GM10248 (cell line): ENCODE measurements around the gene OSBPL1A.

ENCODE experiments used
- CTCF ChIA-PET: fragments of 300-600 bp; sonication (Branson Sonifier 250); formaldehyde crosslinking; extraction: SDS; loops from one replicate; lab custom pipeline; 2021; ENCODE audit warnings: antibody characterized with exemption; lab: Yijun Ruan, JAX
- POLR2A ChIA-PET: fragments of 350-650 bp; sonication (Branson Sonifier 250); formaldehyde crosslinking; extraction: SDS; loops from one replicate; lab custom pipeline; 2020; ENCODE audit warnings: antibody characterized with exemption; lab: Yijun Ruan, JAX
- DNase-seq: peaks from one replicate; pipeline ENCODE4 v3.0.0; 2012; ENCODE audit errors: extremely low spot score
- TF ChIP-seq, protein P1 (sequence below): IDR thresholded peaks from 2 replicates; pipeline ENCODE4 v1.5.1; 2012; ENCODE audit warnings: mild to moderate bottlenecking, low read depth; ENCODE audit errors: extremely low read depth, missing control alignments, control extremely low read depth

Gene OSBPL1A

GRCh38 chr18:24277516-24278195 lies 120.0 kb downstream of the OSBPL1A start:
- TF ChIP-seq, protein P1, sequence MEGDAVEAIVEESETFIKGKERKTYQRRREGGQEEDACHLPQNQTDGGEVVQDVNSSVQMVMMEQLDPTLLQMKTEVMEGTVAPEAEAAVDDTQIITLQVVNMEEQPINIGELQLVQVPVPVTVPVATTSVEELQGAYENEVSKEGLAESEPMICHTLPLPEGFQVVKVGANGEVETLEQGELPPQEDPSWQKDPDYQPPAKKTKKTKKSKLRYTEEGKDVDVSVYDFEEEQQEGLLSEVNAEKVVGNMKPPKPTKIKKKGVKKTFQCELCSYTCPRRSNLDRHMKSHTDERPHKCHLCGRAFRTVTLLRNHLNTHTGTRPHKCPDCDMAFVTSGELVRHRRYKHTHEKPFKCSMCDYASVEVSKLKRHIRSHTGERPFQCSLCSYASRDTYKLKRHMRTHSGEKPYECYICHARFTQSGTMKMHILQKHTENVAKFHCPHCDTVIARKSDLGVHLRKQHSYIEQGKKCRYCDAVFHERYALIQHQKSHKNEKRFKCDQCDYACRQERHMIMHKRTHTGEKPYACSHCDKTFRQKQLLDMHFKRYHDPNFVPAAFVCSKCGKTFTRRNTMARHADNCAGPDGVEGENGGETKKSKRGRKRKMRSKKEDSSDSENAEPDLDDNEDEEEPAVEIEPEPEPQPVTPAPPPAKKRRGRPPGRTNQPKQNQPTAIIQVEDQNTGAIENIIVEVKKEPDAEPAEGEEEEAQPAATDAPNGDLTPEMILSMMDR, result no peak
- POLR2A ChIA-PET, result interaction anchor here (0.6 kb wide), 1 partner anchor 333 kb away, joined by 3 read pairs; no protein-coding TSS in a partner anchor
- CTCF ChIA-PET, result interaction anchor here (1.1 kb wide), 1 partner anchor 9 kb away, joined by 4 read pairs; no protein-coding TSS in a partner anchor
- DNase-seq, result no peak

GRCh38 chr18:24276994-24277393 lies 120.6 kb downstream of the OSBPL1A start:
- ChIA-PET POLR2A (no interaction called here), CTCF (interaction anchor here (1.9 kb wide), 1 partner anchor 15 kb away, joined by 7 read pairs; no protein-coding TSS in a partner anchor)
- DNase-seq, result no peak
- TF ChIP-seq, protein P1, result no peak

DNA sequence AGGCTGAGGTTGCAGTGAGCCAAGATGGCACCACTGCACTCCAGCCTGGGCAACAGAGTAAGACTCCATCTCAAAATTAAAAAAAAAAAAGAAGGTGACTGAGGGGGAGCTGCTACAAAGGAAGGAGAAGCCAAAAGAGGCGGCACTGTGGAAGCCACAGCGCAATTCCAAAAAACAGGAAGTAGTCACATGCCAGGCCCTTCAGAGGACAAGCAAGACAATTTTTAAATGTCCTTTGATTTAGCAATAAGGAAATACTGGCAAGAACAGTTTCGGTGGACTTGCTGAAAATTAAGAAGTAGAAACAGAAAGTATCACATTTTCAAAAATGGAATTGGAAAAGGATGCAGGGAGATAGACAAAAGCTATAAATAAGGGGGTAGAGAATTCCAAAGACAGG lies 122.8 kb downstream of the OSBPL1A start:
- CTCF ChIA-PET, result interaction anchor here (1.1 kb wide), 1 partner anchor 9 kb away, joined by 3 read pairs; no protein-coding TSS in a partner anchor
- no peak for DNase-seq
- TF ChIP-seq, protein P1, result no peak
- POLR2A ChIA-PET, result no interaction called here

DNA sequence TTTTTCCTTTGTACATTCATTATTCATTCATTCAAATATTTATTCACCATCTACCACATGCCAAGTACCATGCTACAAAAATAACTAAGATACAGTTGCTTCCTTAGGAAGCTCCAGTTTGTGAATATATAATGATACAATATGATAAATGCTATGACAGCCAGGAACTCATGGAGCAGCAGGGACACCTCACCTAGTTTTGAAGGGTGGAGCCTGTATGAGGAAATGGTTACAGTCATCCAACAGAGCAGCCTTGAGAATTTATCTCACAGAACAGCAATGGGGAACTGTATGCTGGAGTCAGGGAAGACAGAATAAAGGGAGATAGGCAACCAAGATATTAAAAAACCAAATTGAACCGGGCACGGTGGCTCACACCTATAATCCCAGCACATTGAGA lies 124.0 kb downstream of the OSBPL1A start:
- TF ChIP-seq, protein P1, result no peak
- ChIA-PET POLR2A (no interaction called here), CTCF (no interaction called here)
- no peak for DNase-seq

- TF ChIP-seq, protein P1, result no peak
- DNase-seq, result no peak
- ChIA-PET CTCF (no interaction called here), POLR2A (no interaction called here)
Observed at GRCh38 chr18:24272229-24272525, 125.4 kb downstream of the OSBPL1A start.

DNA sequence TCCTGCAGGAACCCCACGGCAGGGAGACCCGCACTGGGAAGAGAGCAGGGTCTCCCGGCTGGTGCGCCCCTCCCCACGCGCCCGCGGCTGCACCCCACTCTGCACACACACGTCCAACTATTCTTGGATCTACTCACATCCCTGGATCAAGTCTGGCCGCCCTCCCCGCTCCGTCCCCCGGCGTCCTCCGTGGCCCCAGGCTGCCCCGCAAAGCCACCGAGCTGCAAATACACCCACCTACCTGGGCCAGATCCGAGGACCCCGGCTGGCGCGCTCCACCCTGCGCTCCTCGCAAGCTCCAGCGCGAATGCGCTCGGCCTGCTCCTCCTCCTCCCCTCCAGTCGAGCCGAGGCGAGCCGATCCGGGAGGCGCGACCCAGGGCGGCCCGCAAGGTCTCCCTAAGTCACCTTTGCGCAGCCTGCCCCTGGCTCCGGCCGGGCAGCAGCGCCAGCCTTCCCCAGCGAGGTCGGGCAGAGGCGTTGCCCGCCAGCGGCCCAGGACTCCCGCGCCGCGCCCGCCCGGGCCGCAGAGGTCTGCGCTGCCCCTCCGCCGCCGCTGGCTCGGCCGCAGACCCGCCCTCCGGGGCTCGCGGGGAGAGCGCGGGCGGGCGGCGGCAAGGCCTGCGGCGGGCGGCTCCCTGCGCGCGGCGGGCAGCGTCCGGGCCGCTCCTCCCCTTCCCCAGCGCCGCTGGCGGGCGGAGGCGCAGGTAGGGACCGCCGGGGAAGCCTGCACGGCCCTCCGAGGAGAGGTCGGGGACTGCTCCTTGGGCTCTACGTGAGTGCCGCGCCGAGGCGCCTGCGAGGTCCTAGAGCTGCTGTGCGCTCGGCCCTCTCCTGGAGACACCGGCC lies 126.0 kb downstream of the OSBPL1A start:
- TF ChIP-seq, protein P1, result no peak
- ChIA-PET POLR2A (no interaction called here), CTCF (interaction anchor here (1.3 kb wide), 1 partner anchor 89 kb away, joined by 3 read pairs; no protein-coding TSS in a partner anchor)
- DNase-seq, result peak; percentile 28
